Calu3 (cell line): ENCODE data around the gene TRMO. TPM values are rescaled to one million over a fixed set of nuclear protein-coding genes. Genes with fewer than 3 reads are reported as not detected.

ENCODE experiments used
- BruUV-seq: library from RNA; stranded (reverse); fragments of 400-500 nt; replicated peaks from 2 replicates; lab custom pipeline; 2021; lab: Mats Ljungman, UMichigan
- CTCF ChIA-PET: fragments of 300-600 bp; sonication (Branson Sonifier 250); formaldehyde crosslinking; loops from one replicate; lab custom pipeline; 2022; ENCODE audit warnings: antibody characterized with exemption; lab: Charles Lee
- DNase-seq: peaks from one replicate; pipeline ENCODE4 v3.0.0; 2022
- H3K27ac Mint-ChIP-seq: one replicate; pipeline ENCODE4 v1.8.0; 2022; ENCODE audit warnings: mixed read lengths; ENCODE audit not compliant: unreplicated experiment
- H3K27me3 Mint-ChIP-seq: one replicate; pipeline ENCODE4 v1.8.0; 2022; ENCODE audit warnings: mixed read lengths; ENCODE audit not compliant: unreplicated experiment
- H3K36me3 Mint-ChIP-seq: one replicate; pipeline ENCODE4 v1.8.0; 2022; ENCODE audit warnings: mild to moderate bottlenecking, moderate library complexity, mixed read lengths; ENCODE audit not compliant: insufficient read depth, unreplicated experiment
- H3K4me1 Mint-ChIP-seq: one replicate; pipeline ENCODE4 v1.8.0; 2022; ENCODE audit warnings: mild to moderate bottlenecking, low read depth, mixed read lengths; ENCODE audit not compliant: unreplicated experiment
- H3K4me3 Mint-ChIP-seq: one replicate; pipeline ENCODE4 v1.8.0; 2022; ENCODE audit warnings: mild to moderate bottlenecking, low read depth, moderate library complexity, mixed read lengths; ENCODE audit not compliant: unreplicated experiment
- H3K9me3 Mint-ChIP-seq: one replicate; pipeline ENCODE4 v1.8.0; 2022; ENCODE audit warnings: low read depth, mixed read lengths; ENCODE audit not compliant: unreplicated experiment
- CTCF ChIP-seq: fragments of 200-600 bp; IDR thresholded peaks from one replicate; pipeline ENCODE4 v1.8.0; 2022; ENCODE audit warnings: antibody characterized with exemption; ENCODE audit not compliant: unreplicated experiment
- intact Hi-C: fragments of 100-400 bp; cut with micrococcal nuclease; formaldehyde crosslinking; loops from one replicate; pipeline ENCODE4 v1.10.0; 2022; ENCODE audit not compliant: unreplicated experiment
- total RNA-seq: library from RNA; stranded (reverse); gene quantifications from 2 replicates; pipeline ENCODE4 v1.2.3, GENCODE V29; 2022

The TRMO gene
- total RNA-seq, 1 experiment from 2014 or later = 4.8 TPM

GRCh38 chr9:97866300-97866699 is 56.0 kb downstream of the TRMO start:
- H3K4me1 Mint-ChIP-seq = no peaks in the 10 kb centered on the region
- no TSS peak for BruUV-seq
- TF ChIP-seq CTCF = no peak
- no peak overlapping the region for H3K4me3 Mint-ChIP-seq
- H3K27ac Mint-ChIP-seq = no peak overlapping the region
- intact Hi-C loops = no loop called here
- CTCF ChIA-PET = no interaction called here
- H3K36me3 Mint-ChIP-seq = no peaks in the 10 kb centered on the region
- DNase-seq = no peak
- peaks cover 5% of the 10 kb centered on the region for H3K27me3 Mint-ChIP-seq
- no peaks in the 10 kb centered on the region for H3K9me3 Mint-ChIP-seq

- no TSS peak for BruUV-seq
- Mint-ChIP-seq H3K27me3 (peaks cover 12% of the 10 kb centered on the region), H3K36me3 (no peaks in the 10 kb centered on the region), H3K4me3 (no peak overlapping the region), H3K27ac (no peak overlapping the region), H3K9me3 (no peaks in the 10 kb centered on the region), H3K4me1 (no peaks in the 10 kb centered on the region)
- TF ChIP-seq CTCF = no peak
- DNase-seq = no peak
- intact Hi-C loops = no loop called here
- CTCF ChIA-PET = no interaction called here
These were observed 57.9 kb downstream of the TRMO start for GRCh38 chr9:97864396-97864795.

- no TSS peak for BruUV-seq
- CTCF ChIA-PET = no interaction called here
- TF ChIP-seq CTCF = no peak
- intact Hi-C loops = no loop called here
- DNase-seq = no peak
- no peaks in the 10 kb centered on the region for H3K36me3 Mint-ChIP-seq
- H3K27ac Mint-ChIP-seq = no peak overlapping the region
- H3K4me3 Mint-ChIP-seq = no peak overlapping the region
- H3K9me3 Mint-ChIP-seq = no peaks in the 10 kb centered on the region
- no peaks in the 10 kb centered on the region for H3K4me1 Mint-ChIP-seq
- peaks cover 12% of the 10 kb centered on the region for H3K27me3 Mint-ChIP-seq
These were observed 59.0 kb downstream of the TRMO start for GRCh38 chr9:97863314-97863713.

- Mint-ChIP-seq H3K36me3 (no peaks in the 10 kb centered on the region), H3K9me3 (no peaks in the 10 kb centered on the region), H3K27me3 (peaks cover 12% of the 10 kb centered on the region), H3K4me1 (no peaks in the 10 kb centered on the region), H3K4me3 (no peak overlapping the region), H3K27ac (no peak overlapping the region)
- no peak for TF ChIP-seq CTCF
- BruUV-seq = no TSS peak
- DNase-seq = no peak
- intact Hi-C loops = no loop called here
- CTCF ChIA-PET = no interaction called here
These were observed 61.2 kb downstream of the TRMO start for GRCh38 chr9:97861148-97861475.
